GM21381 (cell line): ENCODE measurements around the gene NCKAP5.

Source experiments
- ATAC-seq: cut with Tn5 transposase; IDR thresholded peaks from one replicate; pipeline ENCODE4 v1.9.1; 2021; ENCODE audit warnings: mild to moderate bottlenecking, moderate library complexity; ENCODE audit not compliant: unreplicated experiment

Gene NCKAP5

DNA sequence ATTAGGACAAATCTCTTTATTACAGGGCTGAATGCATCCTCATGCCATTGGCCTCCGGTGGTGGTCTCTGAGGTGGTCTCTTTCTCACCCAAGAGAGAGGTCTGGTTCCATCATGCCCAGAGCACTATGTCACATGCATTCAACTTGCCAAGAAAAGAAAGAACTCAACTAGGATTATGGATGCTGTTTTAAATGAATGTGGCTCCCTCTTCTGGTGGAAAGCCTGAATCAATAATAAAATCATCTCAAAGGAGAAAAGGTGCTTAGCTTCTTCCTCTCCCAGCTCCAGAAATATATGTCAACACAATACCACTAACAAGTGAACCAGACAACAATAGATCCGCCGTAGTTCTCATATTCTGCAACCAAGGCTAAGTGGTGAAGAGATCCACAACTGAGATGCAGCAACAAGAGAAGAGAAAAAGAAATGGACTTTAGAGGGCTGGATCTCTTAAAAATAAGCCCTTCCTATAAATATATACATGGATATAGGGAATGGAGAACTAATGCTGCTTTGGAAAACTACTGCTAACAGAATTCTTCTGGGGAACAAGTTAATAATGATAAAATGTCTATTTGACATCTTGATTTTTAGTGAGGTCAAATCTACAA is 396.8 kb downstream of the NCKAP5 start:
- ATAC-seq, result no peak

DNA sequence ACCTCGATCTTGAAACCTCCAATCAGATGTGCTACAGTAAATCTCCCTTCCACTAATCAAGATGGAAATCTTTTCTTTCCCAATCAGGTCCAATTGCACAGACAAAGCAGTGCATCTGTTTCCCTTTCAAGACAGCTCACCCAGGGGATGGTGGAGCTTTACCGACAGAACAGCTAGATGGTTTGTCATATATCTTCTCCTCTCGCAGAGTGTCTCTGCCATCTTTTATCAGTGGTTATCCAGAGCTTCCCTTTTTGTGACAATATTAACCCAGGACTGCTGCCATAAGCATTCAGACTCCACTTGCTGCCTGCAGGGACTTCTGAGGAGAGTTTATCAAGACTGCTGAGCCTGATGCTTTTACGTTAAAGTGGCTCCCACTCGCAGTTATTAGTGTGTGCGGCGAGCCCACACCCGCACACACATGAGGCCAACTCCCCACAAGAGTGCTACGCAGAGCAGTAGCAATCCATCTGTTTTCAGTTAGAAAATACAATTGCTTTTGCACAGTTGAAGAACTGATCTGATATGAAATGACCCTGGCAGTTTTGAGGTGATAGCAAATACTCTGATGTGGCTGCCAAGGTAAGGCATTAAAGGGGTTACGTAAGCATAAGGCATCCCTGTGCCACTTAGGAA is 398.9 kb downstream of the NCKAP5 start:
- no peak for ATAC-seq

- no peak for ATAC-seq
Observed at GRCh38 chr2:133167990-133168389, 400.3 kb downstream of the NCKAP5 start.

- ATAC-seq, result no peak
Observed at GRCh38 chr2:133167223-133167622, 401.0 kb downstream of the NCKAP5 start.

DNA sequence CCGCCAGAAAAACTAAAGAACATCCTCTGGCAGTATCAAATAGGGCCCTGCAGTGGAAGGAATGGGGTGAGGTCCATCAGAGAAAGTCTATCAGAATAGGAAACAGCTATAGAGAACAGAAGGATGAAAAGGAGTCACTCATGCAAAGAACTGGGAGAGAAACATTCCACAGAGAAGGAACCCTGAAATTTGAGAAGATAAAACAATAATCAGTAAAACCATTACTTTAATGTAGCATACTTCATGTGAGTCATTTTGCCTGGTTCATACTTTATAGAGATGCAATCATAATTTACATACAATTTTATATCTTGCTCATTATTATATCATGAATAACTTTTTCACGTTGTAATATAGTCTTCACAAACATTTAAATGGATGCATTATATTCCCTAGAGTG is 402.2 kb downstream of the NCKAP5 start:
- ATAC-seq, result no peak

- ATAC-seq, result no peak
Observed at GRCh38 chr2:133163111-133163510, 405.2 kb downstream of the NCKAP5 start.

DNA sequence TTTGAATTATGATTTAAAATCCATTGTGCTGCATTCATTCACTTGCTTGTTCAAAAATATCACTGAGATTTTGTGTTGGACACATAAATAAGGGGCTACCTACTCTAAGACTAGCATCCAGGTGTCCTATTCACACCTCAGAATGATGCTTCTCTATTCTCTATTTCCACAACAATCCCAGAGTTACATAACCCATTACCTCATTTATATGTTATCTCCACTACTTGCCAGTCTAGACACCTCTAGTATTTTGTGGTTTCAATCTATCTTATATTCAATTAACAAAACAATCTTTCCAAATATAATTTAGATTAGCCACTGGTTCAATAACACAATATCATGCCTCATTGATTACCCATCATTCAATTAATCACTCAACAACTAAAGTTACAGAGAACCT is 409.8 kb downstream of the NCKAP5 start:
- no peak for ATAC-seq

DNA sequence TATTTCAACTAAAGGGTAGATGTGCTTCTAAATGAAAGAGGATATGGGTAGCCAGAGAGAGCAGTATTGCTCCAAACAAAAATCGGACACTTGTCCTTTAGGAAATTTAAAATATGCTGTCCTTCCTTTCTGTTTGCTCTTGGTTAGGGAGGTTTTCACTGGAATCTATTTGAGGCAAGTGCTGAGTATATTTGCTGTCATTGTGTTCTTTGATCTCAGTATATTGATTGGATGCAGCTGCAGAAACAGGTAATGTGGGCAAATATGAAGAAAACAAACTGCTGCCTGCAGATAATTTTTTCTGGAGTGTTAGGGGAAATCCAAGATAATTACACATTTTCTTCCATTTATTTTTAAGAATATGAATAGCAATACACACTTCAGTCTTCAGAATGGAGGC is 410.2 kb downstream of the NCKAP5 start:
- no peak for ATAC-seq

- no peak for ATAC-seq
Observed at GRCh38 chr2:133157141-133157540, 411.1 kb downstream of the NCKAP5 start.

GRCh38 chr2:133152801-133153200 is 415.5 kb downstream of the NCKAP5 start:
- ATAC-seq, result no peak

GRCh38 chr2:133148187-133148586 is 420.1 kb downstream of the NCKAP5 start:
- no peak for ATAC-seq

DNA sequence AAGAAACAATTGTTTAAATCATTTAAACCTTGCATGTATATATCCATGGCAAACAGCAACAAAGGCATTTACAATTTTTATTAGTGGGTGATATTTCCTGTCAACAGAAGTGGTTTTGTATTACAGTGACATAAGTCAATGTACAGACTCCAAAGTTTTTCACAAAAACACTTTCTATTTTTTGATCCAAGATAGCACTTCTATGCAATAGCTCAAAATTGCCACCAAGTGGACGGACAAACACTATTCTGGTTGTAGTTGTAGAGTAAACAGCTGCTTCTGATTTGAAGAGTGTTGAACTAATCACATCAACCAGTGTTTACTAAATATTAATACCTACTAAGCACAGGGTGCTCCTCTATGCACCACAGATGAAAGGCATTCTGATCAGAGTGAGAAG is 421.4 kb downstream of the NCKAP5 start:
- ATAC-seq, result no peak

DNA sequence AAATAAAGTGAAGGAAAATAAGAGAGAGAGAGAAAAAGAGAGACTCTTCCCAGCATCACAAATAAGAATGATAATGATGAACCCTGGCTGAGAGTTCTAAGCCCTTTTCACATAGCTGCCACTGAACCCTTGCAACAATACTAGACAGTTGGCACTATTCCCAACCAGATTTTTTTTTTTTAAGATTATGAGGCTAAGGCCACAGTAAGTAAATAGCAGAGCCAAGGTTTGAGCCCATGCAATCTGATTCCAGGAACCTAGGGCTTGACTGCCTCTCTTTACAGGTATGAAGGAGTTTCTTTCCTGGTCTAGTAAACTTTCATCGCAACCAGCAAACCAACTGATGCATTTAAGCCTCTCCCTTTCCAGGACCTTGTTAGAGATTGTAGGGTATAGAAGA is 424.6 kb downstream of the NCKAP5 start:
- no peak for ATAC-seq

GRCh38 chr2:133142087-133142486 is 426.2 kb downstream of the NCKAP5 start:
- no peak for ATAC-seq

- ATAC-seq, result no peak
Observed at GRCh38 chr2:133140620-133141019, 427.6 kb downstream of the NCKAP5 start.

DNA sequence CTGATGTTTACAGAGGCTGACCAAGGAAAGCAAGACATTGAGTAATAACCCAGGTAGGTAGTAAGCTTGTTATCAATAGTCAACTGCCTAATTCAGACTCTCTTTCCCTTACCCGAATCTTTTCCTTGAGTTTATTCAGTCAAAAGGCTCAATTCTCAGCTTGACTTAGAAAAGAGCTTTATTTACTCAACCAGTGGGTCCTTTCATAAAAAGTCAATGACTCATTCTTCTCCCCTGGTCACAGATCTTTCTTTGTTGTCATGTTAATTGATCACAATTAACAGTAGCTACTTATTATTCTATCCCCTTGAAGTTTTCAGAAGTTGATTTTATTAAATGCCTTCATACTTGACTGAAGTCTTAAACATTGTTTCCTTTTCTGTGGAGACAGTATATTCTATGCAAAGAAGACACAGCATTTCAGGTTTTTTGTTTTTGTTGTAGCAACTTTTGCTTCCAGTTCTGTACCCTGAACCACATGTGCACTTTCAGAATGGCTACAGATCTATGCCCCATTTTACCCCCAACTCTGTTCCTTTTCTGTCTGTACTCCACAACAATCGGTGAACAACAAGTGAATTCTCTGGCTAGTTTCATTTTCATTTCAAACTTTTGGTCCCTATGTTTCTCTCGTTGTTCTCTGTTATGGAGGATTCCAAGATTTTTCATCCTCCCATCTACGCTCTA is 428.3 kb downstream of the NCKAP5 start:
- no peak for ATAC-seq

GRCh38 chr2:133138693-133139092 is 429.6 kb downstream of the NCKAP5 start:
- no peak for ATAC-seq

- ATAC-seq, result no peak
Observed at GRCh38 chr2:133135035-133135654, 433.1 kb downstream of the NCKAP5 start.

DNA sequence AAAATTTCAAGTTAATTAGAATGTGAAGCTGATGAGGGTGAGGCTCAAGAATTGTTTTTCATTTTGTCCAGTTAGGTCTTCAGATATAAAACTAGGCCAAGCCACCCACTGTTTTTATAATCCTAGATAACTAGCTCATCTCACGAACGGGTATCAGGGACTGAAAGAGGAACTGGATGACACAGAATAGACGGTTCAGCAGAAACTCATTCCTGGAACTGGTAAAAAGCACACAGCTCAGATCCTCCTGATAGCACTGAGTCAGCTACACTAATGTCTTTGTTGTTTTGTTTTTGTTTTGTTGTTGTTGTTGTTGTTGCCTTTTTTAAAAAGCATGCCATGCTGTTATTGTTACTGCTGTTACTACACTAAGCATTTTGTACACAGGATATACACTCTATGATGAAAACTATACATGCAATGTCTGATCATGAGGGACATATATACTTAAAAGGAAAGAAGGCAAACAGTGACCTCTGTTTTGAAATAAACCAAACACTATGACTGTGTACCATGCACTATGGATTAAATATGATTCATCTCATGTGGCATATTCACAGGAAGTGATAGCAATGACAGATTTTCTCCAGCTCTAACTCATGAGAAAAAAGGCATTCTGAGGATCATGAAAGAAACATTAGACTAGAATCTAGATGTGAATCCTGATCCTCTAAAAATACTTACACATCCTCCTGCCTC is 437.6 kb downstream of the NCKAP5 start:
- ATAC-seq, result no peak

DNA sequence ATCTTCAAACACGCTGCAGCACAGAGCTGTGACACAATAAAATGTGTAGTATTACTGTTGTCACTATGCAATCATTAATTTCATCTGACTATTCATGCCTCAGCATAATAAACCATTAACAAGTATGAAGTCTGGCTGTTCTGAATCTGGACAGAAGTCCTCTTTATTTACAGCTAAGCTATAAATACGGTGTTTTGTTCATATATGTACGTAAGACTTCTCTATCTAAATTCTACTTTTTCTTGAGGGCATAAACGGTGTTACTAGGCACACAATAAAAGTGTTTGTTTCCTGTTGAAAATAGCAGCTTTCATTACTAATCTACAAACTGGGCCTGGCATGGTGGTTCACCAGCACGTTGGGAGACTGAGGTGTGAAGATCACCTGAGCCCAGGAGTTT is 443.8 kb downstream of the NCKAP5 start:
- ATAC-seq, result no peak

- no peak for ATAC-seq
Observed at GRCh38 chr2:133123904-133124303, 444.4 kb downstream of the NCKAP5 start.
